GM10266 (cell line): ENCODE data around the gene MYT1.

Experiments used
- DNase-seq: peaks from one replicate; pipeline ENCODE4 v3.0.0; 2012; ENCODE audit errors: extremely low spot score
- CTCF ChIP-seq: IDR thresholded peaks from 2 replicates; pipeline ENCODE4 v1.5.1; 2012; ENCODE audit warnings: mild to moderate bottlenecking, low read depth; ENCODE audit not compliant: control insufficient read depth, insufficient read depth; ENCODE audit errors: missing control alignments

Gene MYT1

GRCh38 chr20:64136004-64136710, 28.1 kb upstream of the MYT1 start:
- DNase-seq, result no peak
- TF ChIP-seq CTCF, result no peak

GRCh38 chr20:64137598-64138031, 26.6 kb upstream of the MYT1 start:
- no peak for DNase-seq
- TF ChIP-seq CTCF, result no peak

GRCh38 chr20:64138276-64138815, 25.9 kb upstream of the MYT1 start:
- TF ChIP-seq CTCF, result no peak
- DNase-seq, result no peak

- TF ChIP-seq CTCF, result no peak
- no peak for DNase-seq
Observed at GRCh38 chr20:64139199-64140060, 24.8 kb upstream of the MYT1 start.

GRCh38 chr20:64140061-64140931, 24.0 kb upstream of the MYT1 start:
- DNase-seq, result no peak

GRCh38 chr20:64140956-64141355, 23.3 kb upstream of the MYT1 start:
- DNase-seq, result no peak
- no peak for TF ChIP-seq CTCF

More at GRCh38 chr20:64140061-64140931, 24.0 kb upstream of the MYT1 start:
- TF ChIP-seq CTCF, result no peak
